ENCODE measurements around the gene MBOAT2.

The MBOAT2 gene

DNA sequence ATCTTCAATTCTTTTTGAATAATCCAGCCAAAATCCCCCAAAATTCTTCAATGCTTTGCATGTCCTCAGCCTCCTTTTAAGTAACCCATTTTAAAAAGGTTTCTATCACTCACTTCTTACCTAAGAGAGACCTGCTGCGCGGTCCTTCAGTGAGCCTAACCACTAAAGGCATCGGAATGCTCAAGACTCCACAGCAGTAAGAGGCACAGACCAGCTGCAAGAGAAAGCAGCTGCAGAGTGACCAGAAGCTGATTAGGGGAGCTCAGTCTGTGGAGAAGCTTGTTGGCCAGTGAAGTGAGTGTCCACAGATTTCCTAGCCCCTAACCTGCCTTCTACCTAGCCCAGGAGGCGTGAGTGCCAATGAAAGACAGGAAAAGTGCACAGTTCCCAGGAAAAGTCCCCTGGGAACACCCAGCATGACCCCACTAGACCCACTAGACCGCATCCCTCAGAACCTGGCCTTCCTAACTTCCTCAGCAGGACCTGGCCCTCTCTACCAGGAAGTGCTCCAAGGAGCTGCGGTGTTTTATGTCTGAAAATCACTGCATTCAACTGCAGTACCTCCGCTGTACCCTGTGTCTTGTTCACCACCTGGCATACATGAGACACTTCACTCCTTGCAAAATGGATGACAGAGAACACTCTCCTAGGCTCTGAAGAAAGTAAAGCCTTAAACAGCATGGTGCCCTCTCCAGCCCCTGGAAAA, 10.1 kb downstream of the MBOAT2 start:
- no peak for DNase-seq
- TF ChIP-seq GATA1 (IDR thresholded peaks at IDR 0.05; ENCODE audit: low read depth, low read length) (no peak), POLR2A (IDR thresholded peaks at IDR 0.05; ENCODE audit: low read length) (no peak)

DNA sequence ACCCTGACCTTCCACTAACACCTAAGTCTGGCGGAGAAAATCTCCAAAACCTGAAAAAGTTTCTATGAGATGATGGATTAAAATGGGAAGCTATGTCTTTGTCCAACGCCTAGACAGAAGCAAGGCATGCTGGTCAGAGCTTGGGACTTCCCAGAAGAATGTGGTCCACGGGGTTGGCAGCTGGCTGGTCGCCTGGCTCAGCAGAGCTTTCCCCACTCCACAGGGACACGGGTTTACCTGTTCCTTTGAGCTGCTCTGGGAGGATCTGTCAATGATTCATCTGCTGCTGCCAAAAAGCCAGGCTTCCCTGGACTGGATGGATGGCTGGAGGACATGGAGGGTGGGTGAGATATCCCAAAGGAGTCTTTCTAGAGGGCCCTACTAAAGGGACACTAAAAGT, 10.8 kb downstream of the MBOAT2 start:
- DNase-seq: no peak
- TF ChIP-seq POLR2A (IDR thresholded peaks at IDR 0.05; ENCODE audit: low read length): no peak
- TF ChIP-seq GATA1 (IDR thresholded peaks at IDR 0.05; ENCODE audit: low read depth, low read length): no peak

DNA sequence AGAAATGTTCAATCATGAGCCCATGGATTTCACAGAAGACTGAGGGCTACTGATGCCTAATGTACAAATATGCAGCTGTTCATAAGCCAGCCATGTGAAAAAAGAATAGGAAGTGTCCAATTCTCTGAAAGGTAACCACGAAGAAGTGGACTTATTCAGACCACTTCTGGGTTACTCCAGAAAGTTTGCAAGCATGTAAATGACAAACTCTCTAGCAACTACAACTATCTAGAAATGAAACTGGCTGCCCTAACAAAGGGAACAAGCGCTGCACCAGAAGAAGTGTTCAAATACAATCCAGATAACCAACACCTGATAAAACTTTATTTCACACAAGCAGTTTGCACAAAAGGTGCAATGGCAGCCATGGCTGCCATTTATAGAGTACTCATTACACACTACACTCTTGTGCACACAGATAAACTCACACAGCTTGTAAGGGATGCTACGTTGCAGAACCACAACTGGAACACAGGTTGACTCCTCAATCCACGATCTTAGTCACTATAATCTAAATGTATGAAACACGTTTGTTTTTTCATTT, 13.9 kb downstream of the MBOAT2 start:
- no peak for DNase-seq
- TF ChIP-seq GATA1 (IDR thresholded peaks at IDR 0.05; ENCODE audit: low read depth, low read length) (no peak), POLR2A (IDR thresholded peaks at IDR 0.05; ENCODE audit: low read length) (no peak)

DNA sequence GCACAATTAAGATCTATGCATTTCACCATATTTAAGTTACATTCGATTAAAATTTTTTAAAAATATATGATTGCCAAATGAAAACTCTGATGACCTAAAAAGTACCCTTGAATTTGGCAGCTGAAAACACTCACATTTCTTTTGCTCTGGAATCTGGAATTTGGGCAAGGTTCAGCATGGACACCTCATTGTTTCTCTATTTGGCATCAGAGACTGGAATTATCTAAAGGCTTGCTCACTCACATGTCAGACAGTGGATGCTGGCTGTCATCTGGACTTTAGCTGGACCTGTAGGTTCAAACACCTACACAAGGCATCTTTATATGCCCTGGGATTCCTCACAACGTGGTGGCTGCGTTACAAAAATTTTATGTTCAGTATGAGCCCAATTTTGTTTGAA, 16.1 kb downstream of the MBOAT2 start:
- no peak for DNase-seq
- TF ChIP-seq POLR2A (IDR thresholded peaks at IDR 0.05; ENCODE audit: low read length): no peak
- no peak for TF ChIP-seq GATA1 (IDR thresholded peaks at IDR 0.05; ENCODE audit: low read depth, low read length)

DNA sequence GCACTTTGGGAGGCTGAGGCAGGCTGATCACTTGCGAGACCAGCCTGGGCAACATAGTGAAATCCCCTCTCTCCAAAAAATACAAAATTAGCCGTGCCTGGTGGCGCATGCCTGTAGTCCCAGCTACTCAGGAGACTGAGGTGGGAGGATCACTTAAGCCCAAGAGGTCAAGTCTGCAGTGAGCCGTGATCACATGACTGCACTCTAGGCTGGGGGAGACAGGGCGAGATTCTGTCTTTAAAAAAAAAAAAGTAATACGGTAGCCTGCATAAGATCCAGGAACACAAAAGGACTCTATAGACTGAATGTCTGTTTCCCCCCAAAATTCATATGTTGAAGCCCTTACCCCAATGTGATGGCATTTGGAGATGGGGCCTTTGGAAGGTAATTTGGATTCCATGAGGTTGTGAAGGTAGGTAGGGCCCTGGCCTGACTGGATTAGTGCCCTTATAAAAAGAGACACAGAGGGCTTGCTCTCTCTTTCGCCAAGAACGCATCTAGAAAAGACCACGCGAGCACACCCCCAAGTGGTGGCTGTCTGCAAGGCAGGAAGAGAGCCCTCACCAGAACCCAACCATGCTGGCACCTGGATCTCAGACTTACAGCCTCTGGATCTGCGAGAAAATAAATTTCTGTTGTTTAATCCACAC, 17.0 kb downstream of the MBOAT2 start:
- TF ChIP-seq POLR2A (IDR thresholded peaks at IDR 0.05; ENCODE audit: low read length) (no peak), GATA1 (IDR thresholded peaks at IDR 0.05; ENCODE audit: low read depth, low read length) (no peak)
- DNase-seq: peak; percentile 66 to 77

DNA sequence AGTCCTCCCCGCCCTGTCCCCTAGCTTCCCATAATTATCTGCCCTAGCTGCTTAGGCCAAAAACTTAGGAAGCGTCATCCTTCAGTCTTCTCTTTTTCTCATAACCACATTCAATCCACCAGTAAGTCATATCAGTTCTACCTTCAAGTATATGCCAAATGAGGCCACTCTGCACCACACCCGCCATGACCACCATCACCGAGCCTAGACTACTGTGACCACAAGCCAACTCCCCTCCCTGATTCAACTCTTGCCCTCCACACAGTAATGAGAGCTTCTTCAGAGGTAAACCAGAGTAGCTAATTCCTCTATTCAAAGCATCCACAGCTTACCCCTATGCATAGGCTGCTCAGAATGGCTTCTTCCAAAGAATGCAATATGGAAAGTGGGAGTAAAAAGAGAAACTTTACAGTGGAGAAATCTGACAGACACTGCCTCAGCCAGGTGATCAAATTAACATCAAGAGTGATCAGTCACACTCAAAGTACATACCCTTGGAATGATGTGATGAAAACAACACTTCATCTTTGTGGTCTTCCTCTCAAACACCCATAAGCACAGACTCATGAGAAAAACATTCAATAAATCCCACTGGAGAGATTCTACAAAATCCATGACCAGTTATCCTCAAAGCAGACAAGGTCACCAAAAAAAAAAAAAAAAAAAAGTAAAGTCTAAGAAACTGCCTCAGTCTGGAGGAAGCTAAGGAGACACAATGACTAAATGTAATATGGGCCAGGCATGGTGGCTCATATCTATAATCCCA, 17.7 kb downstream of the MBOAT2 start:
- peak; percentile 70 to 78 for DNase-seq
- no peak for TF ChIP-seq POLR2A (IDR thresholded peaks at IDR 0.05; ENCODE audit: low read length)
- TF ChIP-seq GATA1 (IDR thresholded peaks at IDR 0.05; ENCODE audit: low read depth, low read length): no peak

DNA sequence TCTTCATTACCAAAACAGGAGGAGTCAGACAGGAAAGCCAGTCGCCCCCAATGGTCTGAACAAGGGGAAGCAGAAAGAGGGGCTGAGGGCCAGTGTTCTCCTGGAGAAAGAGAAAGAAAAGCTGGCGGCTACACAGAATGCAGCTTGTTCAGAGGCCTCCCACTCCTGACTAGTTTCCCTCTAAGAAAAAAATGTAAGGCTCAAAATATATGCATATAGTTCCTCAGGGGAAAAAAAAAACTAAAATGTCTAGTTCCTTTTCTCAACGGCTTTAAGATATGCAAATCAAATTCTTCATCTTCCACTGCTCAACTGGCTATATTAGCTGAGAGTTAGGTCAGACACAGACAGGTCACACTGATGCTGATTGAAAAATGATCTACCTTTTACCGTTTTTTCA, 18.6 kb downstream of the MBOAT2 start:
- peak; percentile 24 to 43 for DNase-seq
- TF ChIP-seq POLR2A (IDR thresholded peaks at IDR 0.05; ENCODE audit: low read length): no peak
- TF ChIP-seq GATA1 (IDR thresholded peaks at IDR 0.05; ENCODE audit: low read depth, low read length): no peak

DNA sequence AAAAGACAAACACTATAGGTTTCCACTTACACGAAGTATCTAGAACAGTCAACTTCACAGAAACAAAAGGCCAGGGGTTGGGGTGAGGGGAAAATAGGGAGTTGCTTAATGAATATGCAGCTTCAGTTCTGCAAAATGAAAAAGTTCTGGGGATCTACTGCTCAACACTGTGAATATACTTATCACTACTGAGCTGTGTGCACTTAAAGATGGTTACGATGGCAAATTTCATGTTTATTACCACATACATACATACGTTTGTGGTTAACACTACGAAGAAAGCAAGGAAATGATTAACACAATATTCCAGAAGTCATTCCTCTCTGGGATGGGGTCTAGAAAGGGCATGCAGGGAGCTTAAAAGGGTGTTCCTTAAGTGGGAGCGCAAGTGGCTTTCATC, 19.3 kb downstream of the MBOAT2 start:
- peak; percentile 38 to 53 for DNase-seq
- TF ChIP-seq GATA1 (IDR thresholded peaks at IDR 0.05; ENCODE audit: low read depth, low read length) (no peak), POLR2A (IDR thresholded peaks at IDR 0.05; ENCODE audit: low read length) (no peak)

DNA sequence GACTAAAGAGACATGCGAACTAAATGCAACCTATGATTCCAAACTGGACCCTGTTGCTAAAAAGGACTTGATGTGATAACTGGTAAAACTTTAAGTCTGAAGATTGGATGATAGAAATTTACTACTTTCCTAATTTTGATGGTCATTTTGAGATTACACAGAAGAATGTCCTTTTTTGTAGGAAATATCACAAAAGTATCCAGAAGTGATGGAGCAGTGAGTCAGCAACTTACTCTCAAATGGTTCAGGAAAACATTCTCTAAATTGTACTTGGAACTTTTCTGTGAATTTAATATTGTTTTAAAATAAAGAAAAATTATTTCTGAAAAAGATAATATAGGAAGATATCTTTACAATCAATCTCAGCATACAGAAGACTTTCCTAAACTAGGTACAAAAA, 19.9 kb downstream of the MBOAT2 start:
- peak in 1 of 2 experiments; percentile 23 for DNase-seq
- TF ChIP-seq POLR2A (IDR thresholded peaks at IDR 0.05; ENCODE audit: low read length): no peak
- TF ChIP-seq GATA1 (IDR thresholded peaks at IDR 0.05; ENCODE audit: low read depth, low read length): no peak

DNA sequence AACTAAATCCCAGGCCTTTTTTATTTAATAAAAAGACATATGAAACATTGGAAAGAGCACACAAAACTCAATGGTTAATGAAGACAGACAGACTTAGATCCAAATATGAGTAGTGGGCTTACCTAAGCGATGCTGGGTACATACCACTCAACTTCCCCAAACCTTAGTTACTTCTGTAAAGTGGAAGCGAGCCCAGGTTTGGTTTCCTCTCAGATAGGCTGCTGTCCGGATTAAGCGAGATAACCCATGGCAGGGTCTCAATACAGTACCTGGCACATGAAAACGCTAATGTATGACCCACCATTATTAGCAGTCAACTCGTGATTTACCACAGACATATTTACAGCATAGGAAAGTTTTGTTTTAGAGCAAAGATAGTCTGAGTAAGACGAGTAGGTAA, 21.6 kb downstream of the MBOAT2 start:
- DNase-seq: peak; percentile 22 to 35
- TF ChIP-seq POLR2A (IDR thresholded peaks at IDR 0.05; ENCODE audit: low read length) (no peak), GATA1 (IDR thresholded peaks at IDR 0.05; ENCODE audit: low read depth, low read length) (no peak)

DNA sequence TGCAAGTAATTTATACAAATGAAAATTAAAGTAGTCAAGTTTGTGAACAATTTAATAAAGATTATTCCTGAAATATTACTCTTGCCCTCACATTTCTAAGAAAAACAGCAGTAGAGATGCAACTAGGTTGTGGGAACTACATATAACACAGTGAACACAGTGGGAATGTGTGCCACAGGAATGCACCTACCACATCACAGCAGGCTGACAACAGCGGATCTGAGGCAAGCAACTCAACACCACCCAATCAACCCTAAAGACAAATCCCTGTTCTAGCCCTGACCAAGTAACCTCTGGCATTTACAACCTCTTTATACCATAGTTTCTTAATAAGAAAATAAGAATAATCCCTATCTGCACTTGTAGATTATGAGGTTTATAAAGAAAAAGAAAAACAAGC, 23.4 kb downstream of the MBOAT2 start:
- TF ChIP-seq POLR2A (IDR thresholded peaks at IDR 0.05; ENCODE audit: low read length) (no peak), GATA1 (IDR thresholded peaks at IDR 0.05; ENCODE audit: low read depth, low read length) (no peak)

DNA sequence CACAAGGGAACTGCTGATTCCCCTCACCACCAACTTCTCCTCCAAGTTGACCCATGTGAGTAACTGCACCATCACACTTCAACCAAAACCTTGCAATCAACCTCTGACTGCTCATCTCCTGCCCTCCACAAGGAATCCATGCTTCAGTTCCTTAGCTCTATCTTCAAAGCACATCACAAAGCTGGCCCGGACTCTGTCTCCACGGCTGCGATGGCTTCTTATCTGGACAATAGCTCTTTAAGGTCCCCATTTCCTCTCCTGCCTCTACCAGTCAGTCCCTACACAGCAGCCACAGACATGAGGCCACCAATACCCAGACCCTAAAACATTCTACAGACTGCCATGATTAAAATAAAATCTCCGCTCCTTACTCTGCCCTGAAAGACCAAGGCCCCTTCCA, 25.7 kb downstream of the MBOAT2 start:
- peak; percentile 54 to 70 for DNase-seq
- TF ChIP-seq GATA1 (IDR thresholded peaks at IDR 0.05; ENCODE audit: low read depth, low read length) (no peak), POLR2A (IDR thresholded peaks at IDR 0.05; ENCODE audit: low read length) (no peak)

More for the DNA sequence above, 23.4 kb downstream of the MBOAT2 start:
- DNase-seq: no peak

DNA sequence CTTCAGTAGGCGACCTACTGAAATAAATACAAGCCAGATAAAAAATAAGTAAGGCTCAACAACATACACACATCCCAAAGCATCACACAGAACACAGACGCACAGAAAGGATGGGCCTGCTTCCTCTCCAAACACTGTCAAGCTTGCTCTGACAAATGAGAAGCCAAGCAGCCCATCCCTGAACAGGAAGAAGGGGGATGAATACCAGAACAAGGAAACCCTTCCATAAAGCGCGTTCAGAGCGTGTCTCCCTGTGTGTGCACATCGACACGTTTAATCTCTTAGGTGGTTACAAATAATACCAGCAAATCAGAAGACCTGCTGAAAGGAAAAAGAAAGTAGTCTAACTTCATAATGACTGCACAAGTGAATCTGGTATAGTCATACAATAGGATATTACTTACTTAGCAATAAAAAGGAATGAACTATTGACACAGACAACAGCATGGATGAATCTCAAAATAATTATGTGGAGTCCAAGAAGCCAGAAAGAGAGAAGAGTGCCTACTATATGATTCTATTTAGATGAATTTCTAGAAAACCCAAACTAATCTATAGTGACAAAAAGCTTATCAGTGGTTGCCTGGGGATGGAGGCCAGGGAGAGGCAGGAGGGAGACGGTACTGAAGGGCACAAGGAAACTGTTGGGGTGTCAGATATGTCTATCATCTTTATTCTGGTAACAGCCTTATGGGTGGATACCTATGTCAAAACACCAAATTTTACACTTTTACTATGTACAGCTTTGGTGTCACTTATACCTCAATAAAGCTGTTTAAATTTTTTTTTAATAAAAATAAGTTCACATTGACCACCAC, 26.8 kb downstream of the MBOAT2 start:
- TF ChIP-seq POLR2A (IDR thresholded peaks at IDR 0.05; ENCODE audit: low read length) (peak; percentile 58), GATA1 (IDR thresholded peaks at IDR 0.05; ENCODE audit: low read depth, low read length) (no peak)
- DNase-seq: peak; percentile 75 to 85

Measured in erythroblast (primary cell).